CD4-positive, alpha-beta T cell treated with Interleukin-15 for 4 hours (primary cell): Measurements from ENCODE around the gene C19orf47.
"Not testable (repeated sequence)": the region's sequence is repeated elsewhere in the genome, so short reads cannot be mapped to it uniquely, and the experiment has no call there.

Experiments used
- DNase-seq: peaks from one replicate; pipeline ENCODE4 v3.0.0-alpha.2; 2020; ENCODE audit warnings: low spot score

C19orf47 gene

DNA sequence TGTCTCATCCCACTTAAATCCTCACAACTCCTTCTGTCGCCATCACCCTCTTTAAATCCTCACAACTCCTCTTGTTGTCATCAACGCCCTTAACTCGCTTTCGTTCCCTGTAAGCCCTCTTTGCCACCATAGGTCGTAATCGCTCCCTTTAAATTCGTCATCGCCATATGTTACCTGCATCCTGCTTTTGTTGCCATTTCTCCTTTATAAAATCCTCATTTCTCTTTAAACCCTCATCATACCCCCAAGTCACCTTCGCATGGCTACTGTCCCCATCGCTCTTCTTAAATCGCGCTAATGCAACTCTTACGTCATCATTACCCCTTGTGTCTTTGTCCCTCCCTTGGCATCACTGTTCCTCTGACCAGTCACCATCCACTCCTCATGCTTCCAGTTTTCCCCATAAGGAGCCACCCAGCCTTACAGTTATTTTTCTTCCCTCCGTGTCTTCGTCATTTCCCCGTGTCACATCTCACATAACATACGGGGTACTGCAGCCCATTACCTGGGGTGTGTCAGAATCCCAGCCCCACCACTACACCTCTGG, 837 bp upstream of the C19orf47 start:
- peak; percentile 4 for DNase-seq

DNA sequence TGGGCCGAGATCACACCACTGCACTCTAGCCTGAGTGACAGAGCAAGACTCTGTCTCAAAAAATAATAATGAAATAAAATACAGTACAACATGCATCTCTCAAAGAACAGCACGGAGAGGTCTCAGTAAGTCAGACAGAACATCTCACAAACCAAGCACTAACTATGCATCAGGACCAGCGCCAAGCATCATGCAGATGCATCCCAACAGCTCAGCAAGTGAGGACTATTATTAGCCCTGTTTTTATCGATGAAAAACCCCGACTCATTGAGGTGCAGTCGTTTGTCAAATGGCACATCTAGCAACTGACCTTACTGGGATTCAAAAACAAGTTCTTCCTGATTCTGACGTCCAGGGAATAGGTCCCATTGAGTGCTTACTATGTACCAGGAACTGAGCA, 3.8 kb downstream of the C19orf47 start:
- DNase-seq = no peak

DNA sequence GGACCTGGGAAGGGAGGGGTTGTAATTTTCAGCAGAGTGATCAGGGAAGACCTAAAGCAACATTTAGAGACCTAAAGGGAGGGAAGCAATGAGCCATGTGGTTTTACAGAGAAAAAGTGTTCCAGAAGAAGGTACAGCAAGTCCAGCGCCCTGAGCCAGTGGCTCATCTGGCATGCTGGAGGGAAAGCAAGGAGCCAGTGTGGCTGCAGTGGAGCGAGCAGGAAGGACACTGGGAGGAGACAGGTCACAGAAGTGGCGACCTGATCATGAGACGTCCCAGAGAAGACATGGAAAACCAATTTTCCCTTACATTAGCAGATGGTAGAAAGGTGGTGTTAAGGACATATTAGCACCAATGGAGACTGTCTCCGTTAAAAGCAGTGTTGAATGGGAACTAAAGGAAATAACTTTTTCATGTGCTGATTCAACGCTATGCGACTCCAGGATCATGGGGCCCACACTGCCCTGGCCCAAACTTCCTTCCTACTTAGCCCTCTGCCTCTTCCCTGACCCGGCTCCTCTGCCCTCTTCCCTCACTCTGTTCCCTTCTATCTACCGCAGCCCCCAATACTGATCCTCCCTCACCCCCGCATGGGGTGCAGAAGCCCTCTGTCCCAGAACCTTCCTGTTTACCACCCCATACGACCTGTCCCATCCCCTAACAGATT, 5.4 kb downstream of the C19orf47 start:
- no peak for DNase-seq

DNA sequence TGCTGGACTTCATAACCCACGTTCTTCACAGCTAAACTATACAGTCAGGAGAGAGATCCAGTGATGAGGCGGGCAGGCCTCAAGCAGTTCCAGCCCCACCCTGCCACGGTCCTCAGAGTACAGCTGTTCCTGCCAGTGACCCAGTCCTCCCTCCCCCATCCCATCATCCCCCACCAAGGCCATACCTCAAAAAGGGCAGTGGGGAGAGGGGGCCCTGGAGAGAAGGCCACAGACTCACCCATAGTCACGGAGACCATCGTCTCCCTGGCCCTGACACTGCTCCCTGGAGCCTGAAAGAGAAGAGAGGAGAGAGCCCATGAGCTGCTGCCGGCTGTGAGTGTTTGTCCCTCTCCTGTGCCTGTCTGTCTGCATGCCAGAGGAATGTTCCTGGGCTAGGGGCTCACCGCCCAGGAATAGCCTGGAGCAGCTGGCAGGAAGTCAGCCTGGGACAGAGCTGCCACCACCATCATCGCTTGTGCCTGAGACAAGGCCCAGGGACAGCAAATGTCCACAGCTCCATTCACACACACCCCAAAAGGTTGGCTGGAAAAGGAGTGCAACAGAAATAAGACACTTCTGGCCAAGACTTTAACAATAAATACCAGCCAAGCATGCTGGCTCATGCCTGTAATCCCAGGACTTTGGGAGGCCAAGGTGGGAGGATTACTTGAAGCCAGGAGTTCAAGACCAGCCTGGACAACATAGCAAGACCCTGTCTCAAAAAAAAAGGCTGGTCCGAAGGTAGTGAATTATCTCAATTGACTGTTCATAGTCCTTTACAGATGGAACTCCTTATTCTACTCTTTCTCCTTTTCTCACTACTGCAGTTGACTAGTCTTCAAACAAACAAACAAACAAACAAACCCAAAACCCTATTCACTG, 6.4 kb downstream of the C19orf47 start:
- DNase-seq = no peak

DNA sequence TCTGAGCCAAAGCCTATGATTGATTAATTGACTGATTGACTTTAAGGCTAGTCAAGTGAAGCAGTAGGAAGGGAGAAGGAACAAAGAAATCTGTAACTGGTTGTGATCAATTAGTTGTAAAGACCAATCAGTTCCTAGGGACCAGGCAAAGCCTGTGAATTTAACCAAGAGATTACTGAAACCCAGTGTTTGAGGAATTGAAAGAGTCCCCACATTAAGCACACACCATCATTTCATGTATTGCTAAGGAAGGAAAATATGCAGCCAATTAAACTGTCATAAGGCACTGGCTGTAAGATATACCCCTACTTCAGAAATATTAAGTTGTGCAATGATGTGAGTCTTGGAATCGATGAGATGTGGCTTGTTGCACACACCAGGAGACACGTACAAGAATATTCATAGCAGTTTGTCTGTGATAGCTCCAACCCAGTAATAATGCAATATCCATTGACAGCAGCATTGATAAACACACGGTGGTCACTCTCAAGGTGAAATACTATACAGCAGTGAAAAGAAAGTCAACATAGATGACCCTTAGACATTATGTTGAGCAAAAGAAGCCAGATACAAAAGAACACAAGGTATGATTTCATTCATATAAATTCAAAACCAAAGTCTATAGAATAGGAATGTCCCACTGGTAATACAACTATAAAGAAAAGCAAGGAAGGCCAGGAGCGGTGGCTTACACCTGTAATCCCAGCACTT, 9.0 kb downstream of the C19orf47 start:
- no peak for DNase-seq

DNA sequence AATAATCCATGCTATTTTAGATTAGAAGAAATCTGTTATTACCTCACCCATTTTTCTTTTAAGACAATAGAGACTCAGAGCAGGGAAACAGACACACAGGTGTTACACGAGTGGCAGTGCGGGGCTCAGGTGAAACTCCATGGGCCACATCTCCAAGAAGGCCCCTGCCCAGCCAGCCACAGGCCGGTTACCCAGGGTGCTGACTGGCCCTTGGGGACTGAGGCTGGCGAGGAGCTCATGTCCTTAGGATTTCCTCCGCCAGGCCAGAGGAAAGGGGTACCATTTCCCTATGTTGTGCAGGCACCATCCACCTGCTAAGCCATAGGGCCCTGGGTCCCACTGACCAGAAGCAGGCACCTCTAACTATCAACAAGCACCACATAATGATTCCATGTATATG, 10.6 kb downstream of the C19orf47 start:
- no peak for DNase-seq

DNA sequence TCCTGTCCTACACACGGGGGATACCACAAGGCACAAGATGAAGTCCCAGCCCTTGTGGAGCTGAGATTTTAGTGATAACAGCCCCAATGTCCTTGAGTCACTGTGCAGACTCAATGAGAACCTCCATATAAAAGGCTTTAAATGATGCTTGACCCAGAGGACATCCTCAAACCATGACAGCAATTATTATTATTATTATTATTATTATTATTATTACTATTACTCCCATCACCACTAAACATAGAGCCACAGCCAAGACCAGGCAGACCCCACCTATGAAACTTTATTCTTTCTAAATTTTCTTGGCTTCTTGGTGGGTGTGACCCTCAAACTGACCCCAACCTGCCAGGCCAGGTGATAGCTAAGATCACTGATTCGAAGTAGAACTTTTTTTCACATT, 11.1 kb downstream of the C19orf47 start:
- DNase-seq = no peak

DNA sequence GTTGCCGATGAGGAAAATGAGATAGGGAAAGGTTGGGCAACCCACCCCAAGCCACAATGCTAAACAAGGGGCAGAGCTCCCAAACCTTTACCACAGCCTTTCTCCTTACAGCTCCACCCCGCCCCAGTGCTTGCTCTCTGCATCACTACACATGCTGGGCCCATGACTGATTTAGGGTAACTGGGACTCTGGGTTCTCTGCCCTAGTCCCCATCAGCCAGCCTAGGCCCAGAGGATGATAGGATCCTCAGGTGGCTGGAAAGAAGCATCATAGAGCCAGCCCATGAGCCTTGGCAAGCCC, 11.6 kb downstream of the C19orf47 start:
- no peak for DNase-seq

DNA sequence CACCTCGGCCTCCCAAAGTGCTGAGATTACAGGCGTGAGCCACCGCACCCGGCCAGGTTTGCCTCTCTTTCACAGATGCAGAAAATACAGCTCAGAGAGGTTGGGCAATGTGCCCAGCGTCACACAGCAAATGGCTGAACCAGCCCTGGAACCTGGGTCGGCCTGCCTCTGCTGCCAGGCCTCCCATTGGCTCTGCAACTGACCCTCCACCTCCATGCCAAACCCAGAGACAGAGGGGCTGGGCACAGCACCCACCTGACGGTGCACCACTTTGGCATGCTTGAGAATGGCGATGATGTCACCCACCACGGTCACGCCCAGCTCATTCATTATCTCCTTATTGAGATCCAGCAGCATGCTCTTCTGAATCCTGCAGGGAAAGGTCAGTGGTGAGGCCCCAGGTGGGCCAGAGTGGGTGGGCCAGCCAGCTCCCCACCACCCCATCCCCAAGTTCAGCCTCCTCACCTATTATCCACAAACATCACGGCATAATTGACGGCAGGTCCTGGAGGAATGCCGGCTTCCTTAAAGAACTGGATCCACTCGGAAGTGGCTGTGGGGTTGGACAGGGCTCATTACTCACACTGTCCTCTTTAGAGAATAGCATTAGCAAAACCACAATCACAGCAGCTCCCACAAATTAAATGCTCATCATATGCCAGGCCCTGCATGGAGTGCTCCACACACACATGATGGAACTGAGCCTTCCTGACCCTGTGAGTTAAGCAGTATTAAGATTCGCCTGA, 12.2 kb downstream of the C19orf47 start:
- DNase-seq = no peak

DNA sequence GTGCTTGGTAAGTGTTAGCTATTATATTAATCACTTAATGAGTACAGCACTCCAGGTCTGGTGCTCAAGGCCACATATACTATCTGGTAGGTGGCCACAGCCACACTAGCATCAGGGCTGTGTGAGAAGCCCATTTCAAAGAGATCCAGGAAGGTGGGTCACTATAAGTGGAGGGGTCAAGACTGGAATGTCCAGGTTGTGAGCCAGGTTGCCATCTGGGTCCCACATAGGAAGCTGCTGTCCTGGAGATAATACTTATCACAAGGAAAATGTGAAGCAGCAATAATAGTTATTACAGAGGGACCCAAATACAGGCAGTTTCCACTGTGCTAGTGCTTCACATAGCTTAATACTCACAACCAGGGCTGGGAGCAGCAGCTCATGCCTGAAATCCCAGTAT, 13.1 kb downstream of the C19orf47 start:
- no peak for DNase-seq

DNA sequence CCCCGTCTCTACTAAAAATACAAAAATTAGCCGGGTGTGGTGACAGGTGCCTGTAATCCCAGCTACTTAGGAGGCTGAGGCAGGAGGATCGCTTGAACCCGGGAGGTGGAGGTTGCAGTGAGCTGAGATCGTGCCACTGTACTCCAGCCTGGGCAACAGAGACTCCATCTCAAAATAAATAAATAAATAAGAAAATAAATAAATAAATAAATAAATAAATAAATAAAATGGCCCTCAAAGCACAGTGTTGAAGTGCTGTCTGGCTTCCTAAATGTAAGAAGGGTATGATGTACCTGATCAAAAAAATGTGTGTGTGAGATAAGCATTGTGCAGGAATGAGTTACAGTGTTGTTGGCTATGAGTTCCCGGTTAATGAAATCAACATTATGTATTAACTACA, 15.1 kb downstream of the C19orf47 start:
- not testable (repeated sequence) for DNase-seq

DNA sequence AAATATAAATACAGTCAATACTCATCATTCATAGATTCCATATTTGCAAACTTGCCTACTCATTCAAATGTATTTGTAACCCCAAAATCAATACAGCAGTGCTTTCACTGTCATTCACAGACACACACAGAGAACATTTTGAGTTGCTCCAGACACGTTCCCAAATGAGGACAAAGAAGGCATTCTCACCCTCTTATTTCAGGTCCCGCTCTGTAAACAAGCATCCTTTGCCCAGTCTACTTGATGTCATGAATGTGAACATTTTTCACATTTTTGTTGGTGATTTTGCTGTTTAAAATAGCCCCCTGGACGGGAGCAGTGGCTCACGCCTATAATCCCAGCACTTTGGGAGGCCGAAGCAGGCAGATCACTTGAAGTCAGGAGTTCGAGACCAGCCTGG, 15.5 kb downstream of the C19orf47 start:
- DNase-seq = no peak

DNA sequence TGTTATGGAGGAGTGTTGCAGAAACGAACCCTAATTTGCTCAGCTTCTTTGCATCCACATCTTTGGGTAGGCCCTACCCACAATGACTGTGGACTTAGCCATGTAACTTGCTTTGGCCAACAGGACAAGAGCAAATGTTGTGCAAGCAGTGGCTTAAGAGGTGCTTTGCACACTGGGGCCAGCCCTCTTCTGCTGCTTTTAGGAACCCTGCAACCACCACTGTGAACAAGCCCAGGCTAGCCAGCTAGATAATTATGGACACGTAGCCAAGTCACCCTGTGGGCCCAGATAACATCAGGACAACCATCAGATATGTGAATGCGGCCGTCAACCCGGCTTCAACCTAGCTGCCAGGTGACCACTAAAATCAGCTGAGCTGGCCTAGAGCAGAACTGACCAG, 17.1 kb downstream of the C19orf47 start:
- DNase-seq = no peak

DNA sequence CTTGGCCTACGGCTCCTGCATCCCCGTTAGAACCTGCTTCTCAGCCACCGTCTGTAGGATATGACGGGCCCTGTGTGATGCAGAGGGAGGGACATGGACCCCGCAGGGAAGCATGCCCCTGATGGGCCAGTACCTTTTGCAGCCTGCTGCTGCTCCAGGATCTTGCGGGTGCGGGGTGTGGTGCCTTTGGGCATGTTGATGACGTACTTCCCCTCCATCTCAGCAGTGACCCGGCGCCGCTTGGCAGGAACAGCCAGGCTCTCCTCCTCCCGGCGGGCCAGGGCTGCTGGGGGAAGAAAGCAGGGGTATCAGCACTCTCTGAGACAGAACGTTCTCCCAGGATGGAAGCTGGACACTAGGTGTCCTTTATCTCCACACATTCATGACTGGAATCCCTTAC, 22.0 kb downstream of the C19orf47 start:
- no peak for DNase-seq

DNA sequence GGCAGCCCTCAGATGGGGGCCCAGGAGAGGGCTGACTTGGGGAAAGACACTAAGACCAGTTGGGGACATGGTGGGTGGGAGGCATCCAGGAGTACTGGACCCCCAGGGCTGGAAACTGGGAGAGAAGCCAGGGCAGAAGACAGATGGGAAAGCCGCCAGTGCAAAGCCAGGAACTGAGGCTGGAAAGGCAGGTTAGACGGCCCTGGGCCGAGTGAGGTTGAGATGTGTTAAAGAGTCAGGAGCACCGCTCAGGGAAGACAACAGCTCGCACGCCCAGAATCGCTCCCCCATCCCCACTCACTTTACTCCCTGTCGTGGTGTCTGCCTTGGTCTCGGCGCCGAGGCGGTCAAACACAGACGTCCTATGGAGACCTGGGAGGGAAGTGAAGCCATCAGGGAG, 24.5 kb downstream of the C19orf47 start:
- no peak for DNase-seq

DNA sequence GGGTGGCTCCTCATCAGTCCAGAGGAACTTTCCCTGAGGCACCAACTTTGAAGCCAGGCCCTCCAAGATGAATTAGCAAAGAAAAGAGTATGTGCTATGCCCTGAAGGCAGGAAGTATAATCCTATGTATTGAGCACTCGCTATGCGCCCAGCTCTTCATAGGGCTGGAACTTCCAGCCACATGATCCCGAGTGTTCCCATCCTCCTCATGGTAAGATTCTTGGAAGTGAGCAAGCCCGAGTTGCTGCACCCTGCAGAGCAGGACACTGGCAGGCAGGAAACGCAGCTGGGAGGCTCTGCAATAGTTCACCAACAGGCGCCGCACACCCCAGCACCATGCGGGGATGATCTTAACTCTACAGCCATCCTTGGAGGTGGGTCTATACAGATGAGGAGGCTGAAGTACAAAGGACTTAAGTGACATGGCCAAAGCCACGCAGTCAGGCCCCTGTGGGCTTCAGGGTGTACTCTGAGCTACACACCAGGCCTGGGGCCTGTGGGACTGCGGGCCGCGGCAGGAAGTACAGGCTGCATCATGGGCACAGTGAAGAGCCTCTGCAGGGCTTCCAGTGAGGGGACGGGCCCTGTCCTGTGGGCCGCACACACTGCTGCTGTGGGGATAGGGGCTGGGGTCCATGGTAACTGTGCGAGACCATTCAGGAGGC, 25.1 kb downstream of the C19orf47 start:
- no peak for DNase-seq

DNA sequence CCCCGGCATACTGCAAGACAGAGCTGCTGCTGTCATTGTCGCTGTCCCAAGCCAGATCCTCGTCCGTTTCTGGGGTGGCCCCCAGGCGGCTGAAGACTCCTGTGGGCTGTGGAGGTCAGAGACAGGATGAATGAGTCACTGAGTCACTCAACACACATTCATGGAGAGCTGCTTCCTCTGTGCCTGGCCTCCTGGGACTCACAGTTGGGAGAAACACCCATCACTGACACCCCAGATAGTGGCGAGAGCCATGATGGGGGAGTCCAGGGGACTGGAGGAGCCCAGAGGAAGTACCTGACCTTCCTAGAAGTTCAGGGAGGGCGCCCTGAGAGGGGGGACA, 26.0 kb downstream of the C19orf47 start:
- no peak for DNase-seq

DNA sequence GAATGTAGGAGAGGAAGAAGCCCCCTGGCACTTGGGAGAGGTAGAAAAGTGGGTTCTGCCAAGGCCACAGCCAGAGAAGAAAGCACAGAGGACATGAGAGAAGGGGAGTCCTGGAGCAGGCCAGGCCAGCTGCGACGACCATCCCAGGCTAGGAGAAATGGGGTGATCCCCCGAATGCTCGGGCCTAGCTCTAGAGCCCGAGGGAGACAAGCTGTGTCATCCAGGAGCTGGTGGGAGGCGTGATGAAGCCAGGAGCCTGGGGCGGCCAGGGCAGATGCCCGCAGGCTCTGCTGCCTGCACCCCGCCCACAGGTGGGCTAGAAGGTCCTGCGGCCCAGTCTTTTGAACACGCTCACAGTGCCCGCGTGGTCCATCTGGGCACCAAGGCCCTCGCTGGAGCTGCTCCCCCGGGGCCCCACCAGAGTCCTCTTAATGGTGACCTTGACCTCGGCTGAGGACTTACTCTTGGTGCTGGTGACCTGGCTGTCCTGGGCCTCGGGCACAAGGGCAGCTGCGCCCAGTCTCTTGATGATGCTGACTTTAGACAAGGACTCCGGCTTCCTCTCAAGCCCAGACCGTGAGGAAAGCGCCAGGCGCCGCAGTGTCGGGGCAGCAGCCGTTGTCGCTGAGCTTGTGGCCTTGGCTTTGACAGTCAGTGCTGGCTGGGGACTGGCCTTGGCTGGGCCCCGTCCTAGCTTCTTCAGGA, 26.5 kb downstream of the C19orf47 start:
- no peak for DNase-seq

DNA sequence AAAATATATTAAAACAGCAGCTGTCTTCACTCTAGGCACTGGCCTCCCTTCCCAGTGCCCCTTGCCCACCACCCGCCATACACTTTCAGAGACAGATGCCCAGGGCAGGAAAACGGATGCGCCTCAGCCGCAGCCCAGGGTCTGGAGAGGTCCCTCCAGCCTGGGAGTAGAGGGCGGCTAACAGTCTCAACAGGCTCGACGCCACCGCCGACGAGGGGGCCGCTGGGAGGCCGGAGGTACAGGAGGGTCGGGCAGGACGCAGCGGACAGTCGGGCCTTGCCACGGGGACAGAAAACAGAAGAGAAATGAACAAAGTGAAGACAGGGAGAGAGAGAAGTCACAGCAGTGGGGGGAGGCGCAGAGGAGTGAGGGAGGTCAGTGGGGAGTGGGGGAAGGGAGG, 27.1 kb downstream of the C19orf47 start:
- no peak for DNase-seq

DNA sequence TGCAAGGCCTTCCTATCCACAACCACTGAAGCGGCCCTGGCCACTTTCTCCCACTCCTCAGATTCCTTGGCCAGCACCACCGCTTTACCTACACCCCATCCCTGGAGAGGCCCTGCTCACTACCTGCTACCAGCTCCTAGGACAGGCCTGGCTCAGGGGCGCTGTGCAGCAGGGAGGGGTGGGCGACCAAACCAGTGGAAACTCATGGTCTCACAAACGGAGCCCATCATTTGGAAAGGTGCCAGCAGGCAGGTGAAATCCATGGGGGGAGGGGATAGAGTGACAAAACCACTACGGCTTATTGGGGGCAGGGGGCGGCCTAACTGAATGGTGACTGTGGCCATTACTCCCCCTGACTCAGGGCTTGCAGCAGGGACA, 27.6 kb downstream of the C19orf47 start:
- DNase-seq = no peak

DNA sequence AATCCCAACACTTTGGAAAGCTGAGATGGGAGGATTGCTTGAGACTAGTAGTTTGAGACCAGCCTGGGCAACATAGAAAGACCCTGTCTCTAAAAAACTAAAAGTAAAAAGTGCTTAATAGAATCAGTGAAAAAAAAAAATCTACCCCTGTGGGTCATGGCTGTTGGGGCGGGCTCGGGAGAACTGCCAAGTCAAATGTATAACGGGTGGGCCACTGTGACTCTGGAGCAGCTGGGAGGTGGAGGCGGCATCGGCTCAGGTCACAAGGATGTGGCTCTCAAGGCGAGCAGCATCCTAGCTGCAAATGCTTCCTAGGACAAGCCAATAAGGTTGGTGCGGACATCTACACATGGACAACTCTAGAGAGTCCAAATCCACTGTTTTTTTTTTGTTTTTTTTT, 30.9 kb downstream of the C19orf47 start:
- DNase-seq = no peak
